ENCODE measurements around the gene SORBS1.

The SORBS1 gene

DNA sequence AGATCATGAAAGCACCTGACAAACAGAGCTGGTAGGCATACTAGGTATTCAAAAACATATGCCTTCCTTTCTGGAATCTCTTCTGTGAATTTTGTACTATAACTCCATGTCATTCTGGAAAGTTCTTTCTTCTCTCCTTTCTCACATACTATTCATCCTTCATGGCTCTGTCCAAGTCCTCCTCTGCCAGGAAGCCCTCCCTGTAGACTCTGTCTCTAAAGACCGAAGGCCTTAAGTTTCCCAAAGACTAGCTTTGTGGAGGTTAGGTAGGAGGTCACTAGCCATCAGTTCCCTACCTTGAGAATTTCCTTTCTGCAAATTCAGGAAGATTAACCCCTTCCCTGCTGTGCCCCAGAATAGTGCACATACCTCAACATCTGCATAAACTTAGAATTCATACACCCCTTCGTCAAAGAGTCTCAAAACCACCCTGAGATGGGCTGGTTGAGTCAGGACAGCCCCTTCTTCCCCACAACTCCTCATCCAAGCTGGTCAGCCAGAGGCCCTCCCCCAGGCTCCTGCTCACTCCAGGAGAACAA, 20.6 kb downstream of the SORBS1 start:
- TF ChIP-seq GATA1 (IDR thresholded peaks at IDR 0.05; ENCODE audit: low read depth, low read length): no peak
- no peak for TF ChIP-seq POLR2A (IDR thresholded peaks at IDR 0.05; ENCODE audit: low read length)
- DNase-seq: no peak

DNA sequence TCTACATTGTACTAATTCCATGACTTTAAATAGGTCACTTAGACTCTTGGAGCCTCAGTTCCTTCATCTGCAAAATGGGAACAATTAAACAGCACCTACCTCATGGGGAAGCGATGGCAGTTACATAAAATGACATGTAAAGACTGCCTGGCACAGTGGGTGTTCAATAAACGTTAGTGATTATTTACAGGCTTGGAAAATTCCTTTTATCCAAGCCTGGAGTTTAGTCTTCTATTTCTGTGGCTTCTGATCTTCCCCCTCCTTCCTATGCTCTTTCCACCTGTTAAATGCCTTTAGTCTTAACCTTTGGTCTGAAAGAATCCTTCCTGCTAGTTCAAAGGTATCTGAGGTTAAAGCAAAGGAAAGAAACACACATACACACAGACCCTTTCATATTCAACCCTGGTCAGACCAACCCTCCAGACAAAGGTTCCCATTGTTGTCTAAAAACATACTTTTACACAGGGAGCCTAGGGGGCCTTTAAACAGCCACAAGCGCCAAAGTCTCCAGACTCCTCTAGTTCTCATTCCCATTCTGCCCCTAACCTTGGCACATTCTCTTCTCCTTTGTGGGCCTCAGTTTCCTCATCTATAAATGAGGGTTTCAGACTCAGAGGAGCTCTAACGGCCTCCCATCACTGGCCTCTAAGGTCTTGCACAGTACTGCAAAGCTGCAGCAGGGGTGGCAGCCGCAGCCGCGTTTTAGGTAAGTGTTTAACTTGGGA, 21.4 kb downstream of the SORBS1 start:
- DNase-seq: no peak
- no peak for TF ChIP-seq POLR2A (IDR thresholded peaks at IDR 0.05; ENCODE audit: low read length)
- no peak for TF ChIP-seq GATA1 (IDR thresholded peaks at IDR 0.05; ENCODE audit: low read depth, low read length)

DNA sequence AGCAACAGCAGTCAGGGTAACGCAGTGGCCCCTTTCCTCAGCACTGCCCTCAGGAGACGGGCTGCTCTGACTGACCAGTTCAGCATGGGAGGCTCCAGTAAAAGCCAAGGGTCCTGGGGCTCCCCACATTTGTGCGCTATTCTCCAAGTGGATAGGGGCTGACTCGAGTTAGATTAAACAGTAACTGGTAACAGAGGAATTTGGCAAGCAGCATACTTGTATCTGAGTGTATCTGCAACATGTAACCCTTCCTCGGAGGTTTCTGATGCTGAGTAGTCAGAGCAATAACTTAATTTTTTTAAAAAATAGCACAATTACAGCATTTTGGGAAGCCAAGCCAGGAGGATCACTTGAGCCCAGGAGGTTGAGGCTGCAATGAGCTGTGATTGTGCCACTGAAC, 22.8 kb downstream of the SORBS1 start:
- TF ChIP-seq POLR2A (IDR thresholded peaks at IDR 0.05; ENCODE audit: low read length): no peak
- TF ChIP-seq GATA1 (IDR thresholded peaks at IDR 0.05; ENCODE audit: low read depth, low read length): no peak
- DNase-seq: no peak

DNA sequence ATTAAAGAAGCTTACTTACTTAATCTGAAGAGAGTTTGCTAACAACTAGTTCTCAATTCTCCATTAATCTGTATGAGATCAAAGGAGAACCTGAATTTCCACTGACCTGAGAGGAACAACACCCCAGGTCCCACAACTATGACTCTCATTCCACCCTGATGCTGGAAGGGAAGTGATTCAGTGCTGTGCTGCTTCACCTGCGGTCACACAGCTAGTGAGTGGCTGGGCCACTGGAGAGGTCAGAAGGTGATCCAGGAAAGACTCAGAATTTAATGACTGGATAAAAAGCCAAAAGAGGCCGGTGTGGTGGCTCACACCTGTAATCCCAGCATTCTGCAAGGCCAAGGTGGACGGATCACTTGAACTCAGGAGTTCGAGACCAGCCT, 23.6 kb downstream of the SORBS1 start:
- no peak for DNase-seq

DNA sequence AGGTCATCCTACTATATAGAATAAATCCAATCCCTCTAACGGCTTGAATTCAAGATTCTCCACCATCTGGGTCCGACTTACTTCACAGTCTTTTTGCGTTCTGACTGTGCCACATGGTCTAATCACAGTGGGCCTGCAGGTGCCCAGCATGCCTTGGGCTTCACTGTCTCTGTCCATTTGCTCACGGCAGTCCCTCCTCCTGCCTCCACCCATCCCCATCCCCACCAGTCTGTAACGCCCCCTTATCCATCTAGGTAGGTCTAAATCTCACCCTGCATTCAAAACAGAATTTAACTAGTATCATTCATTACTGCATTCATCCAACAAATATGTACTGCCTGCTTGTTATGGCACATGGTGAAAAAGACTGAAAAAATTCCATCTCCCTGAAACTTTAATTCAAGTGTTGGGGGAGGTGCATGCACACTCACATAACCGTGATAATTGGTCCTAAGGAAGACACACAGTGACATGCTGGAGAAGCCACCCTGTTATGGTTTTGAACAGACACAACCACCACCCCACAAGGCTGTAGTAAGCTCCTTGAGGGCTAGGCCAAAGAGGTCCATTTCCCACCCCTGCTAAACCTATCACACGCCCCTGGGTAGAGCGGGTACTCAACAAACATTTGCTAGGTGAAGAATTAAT, 24.2 kb downstream of the SORBS1 start:
- TF ChIP-seq POLR2A (IDR thresholded peaks at IDR 0.05; ENCODE audit: low read length) (no peak), GATA1 (IDR thresholded peaks at IDR 0.05; ENCODE audit: low read depth, low read length) (no peak)
- no peak for DNase-seq

More for the DNA sequence above, 23.6 kb downstream of the SORBS1 start:
- no peak for TF ChIP-seq GATA1 (IDR thresholded peaks at IDR 0.05; ENCODE audit: low read depth, low read length)
- TF ChIP-seq POLR2A (IDR thresholded peaks at IDR 0.05; ENCODE audit: low read length): no peak

DNA sequence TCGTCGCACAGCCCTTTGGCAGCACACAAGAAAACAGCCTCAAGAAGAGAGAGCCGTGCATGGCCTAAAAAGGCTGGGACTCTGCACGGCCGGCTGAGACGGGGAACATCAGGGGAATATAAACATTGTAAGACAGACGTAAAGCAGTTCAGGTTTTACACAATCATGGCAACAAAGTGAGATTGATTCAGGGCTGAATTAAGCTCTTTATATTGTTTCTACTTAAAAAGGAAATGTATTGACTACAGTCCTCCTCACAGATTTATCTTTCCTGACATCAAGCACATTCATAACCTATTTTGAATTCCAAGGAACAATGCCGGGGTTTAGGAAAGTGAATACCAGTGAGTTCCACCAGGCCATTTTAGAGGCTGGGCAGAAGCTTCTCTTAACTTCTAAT, 25.2 kb downstream of the SORBS1 start:
- no peak for DNase-seq
- TF ChIP-seq POLR2A (IDR thresholded peaks at IDR 0.05; ENCODE audit: low read length) (no peak), GATA1 (IDR thresholded peaks at IDR 0.05; ENCODE audit: low read depth, low read length) (no peak)

DNA sequence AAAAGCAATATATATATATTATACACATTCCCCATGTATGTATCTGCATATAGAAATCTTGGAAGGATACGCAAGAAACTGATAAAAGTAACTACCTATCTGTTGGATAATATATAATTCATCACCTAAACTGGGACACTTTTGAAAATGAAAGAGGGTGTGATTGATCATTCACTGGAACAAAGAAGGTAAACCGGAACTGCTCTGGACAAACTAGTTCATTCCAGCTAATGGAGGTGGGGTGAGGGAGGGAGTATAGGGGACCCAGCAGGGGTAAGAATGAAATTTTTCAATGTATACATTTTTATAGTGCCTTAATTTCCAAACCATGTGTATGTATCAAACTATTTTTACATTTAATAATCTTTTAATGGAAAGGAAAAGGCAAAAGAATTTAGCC, 25.6 kb downstream of the SORBS1 start:
- DNase-seq: no peak
- TF ChIP-seq POLR2A (IDR thresholded peaks at IDR 0.05; ENCODE audit: low read length) (no peak), GATA1 (IDR thresholded peaks at IDR 0.05; ENCODE audit: low read depth, low read length) (no peak)

DNA sequence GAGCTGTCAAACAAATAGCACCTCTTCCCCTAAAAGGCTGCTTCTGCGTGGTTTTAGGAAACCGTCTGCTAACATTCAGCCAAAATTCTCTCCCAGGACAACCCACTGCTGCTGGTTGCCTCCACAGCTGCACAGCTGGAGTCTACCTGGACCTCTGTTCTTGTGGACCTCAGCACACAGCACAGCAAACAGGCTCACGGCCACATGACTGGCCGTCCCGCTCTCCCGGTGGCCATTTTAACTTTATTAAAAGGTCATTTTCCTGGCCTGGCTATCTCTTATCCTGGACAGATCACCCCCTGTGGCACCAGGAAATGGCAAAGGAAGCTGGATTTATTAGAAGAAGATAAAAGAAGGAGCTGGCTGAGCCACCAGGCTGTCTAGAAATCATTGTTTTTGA, 27.6 kb downstream of the SORBS1 start:
- DNase-seq: no peak
- TF ChIP-seq GATA1 (IDR thresholded peaks at IDR 0.05; ENCODE audit: low read depth, low read length): no peak

DNA sequence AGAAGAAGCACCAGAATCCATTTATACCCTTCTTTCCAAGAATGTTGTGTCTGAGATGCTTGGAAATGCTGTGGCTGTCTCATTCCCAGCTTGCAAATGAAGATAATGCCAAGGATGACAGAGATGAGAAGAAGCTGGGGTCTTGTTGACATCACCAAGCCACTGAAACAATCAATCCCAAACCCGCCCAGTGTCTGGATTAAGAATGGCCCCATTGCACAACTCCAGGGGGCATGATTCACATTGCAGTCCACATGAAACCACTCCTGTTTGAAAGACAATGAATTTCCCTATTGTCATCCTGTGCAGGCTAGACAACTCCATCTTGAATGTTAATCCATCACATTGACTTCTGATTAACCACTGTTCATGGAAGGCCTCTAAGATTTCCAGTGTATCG, 28.6 kb downstream of the SORBS1 start:
- no peak for TF ChIP-seq POLR2A (IDR thresholded peaks at IDR 0.05; ENCODE audit: low read length)
- TF ChIP-seq GATA1 (IDR thresholded peaks at IDR 0.05; ENCODE audit: low read depth, low read length): no peak
- no peak for DNase-seq

DNA sequence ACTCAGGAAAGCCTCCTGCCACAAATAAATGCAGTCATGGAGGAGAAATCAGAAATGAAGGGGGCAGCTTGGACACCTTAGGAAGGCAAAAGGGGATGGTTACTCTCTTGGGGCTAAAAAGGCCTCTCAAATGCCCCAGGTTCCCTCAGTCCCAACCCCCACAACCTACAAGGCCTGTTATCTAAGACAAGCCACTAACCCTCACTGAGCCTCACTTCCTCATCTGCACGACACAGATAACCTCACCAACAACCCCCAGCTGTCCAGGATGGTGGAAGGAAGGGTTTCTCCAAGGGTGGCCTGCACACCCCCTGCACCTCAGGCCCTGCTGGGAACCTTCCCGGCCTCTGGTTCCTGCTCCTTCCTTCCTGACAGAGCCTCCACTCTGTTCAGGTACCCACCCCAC, 29.2 kb downstream of the SORBS1 start:
- DNase-seq: peak; percentile 95 to 98
- TF ChIP-seq GATA1 (IDR thresholded peaks at IDR 0.05; ENCODE audit: low read depth, low read length): peak; percentile 84
- TF ChIP-seq POLR2A (IDR thresholded peaks at IDR 0.05; ENCODE audit: low read length): no peak

DNA sequence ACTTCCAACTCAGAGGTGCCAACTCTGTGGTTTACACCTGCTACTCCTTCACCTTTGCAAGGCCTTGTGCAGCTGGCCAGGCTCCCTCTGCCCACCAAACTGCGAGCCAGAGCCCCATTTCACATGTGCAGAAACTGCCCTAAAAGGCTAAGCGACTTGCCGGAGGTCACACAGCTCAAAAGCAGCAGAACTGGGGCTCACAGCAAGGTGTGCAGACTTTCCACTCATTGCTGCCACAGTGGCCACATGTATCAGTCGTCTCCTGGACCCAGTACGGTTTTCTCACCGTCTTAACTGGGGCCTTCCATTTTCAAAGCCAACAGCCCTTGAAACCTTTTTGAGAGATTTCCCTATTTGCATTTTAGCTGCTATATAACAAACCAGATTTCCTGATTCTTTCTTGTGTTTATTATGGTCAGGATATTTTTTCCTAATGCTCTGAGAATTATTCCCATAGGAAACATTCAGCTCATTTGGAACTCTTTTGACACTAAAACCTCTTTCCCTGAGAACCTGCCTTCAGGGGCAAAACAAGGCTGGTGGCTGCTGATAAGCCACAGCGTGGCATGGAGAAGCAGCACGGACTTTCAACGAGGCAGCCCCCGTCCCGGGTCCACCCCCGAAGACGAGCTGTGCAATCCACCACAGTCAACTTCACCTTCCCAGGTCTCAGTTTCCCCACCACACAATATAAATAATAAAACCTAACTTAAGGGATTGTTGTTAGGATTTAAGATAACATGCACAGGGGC, 29.9 kb downstream of the SORBS1 start:
- TF ChIP-seq GATA1 (IDR thresholded peaks at IDR 0.05; ENCODE audit: low read depth, low read length): no peak
- no peak for TF ChIP-seq POLR2A (IDR thresholded peaks at IDR 0.05; ENCODE audit: low read length)
- DNase-seq: peak; percentile 87 to 89

DNA sequence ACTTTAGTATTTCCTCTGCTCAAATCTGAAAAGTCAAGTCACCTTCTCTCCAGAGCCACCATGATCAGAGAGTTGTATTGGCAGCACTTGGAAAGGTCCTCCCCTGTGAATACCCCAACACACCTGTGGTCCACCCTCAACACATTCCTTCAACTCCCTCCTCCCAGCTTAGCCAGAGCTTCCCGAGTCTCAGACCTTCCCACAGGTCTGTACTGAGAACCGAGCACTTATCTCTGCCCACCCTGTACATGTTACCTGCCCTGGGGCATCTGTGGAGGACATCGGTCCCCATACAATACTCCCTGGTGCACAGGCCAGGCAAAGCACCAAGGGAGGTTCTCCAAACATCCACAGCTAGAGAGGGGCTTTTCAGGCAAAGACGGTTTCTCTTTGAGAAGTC, 30.6 kb downstream of the SORBS1 start:
- TF ChIP-seq GATA1 (IDR thresholded peaks at IDR 0.05; ENCODE audit: low read depth, low read length) (no peak), POLR2A (IDR thresholded peaks at IDR 0.05; ENCODE audit: low read length) (no peak)
- peak in 1 of 2 experiments; percentile 53 for DNase-seq

DNA sequence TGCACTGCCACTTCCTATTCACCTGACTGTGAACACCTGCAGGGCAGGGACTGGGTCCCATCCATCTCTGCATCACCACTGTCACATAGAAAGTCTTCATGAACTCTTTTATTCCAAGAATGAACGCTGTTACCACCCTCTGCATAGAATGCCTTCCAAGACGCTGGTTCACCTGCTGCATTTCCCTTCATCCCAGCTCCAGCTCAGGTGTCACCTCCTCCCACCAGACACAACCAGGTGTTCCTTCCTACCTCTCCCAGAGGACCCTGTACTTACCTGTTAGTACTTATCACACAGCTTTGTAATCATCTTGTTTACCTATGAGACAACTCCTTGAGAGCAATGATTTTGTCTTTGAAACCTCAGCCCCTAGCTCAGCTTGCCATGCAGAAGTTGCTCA, 31.1 kb downstream of the SORBS1 start:
- no peak for DNase-seq
- no peak for TF ChIP-seq GATA1 (IDR thresholded peaks at IDR 0.05; ENCODE audit: low read depth, low read length)
- no peak for TF ChIP-seq POLR2A (IDR thresholded peaks at IDR 0.05; ENCODE audit: low read length)

DNA sequence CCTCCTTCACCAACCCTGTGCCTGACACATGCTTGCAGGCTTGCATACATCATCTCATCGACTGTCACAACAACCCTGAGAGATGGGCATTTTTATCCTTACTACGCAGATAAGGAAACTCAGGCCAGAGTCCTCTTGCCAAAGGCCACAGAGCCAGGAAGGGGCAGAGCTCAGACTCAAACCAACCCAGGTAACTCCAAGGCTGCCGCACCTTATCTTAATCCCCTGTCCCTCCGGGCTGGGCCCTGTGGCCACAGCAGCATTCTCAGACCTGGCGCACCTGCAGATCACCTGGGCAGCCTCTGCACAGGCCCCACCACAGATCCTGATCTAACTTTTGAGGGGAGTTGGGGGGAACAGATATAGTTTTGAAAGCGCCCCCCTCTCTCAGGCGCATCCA, 35.1 kb downstream of the SORBS1 start:
- no peak for DNase-seq
- TF ChIP-seq GATA1 (IDR thresholded peaks at IDR 0.05; ENCODE audit: low read depth, low read length): no peak
